Globus pallidus (tissue), 1 donor: ENCODE results near the gene SMG6.
A peak's percentile ranks its signal among the peaks of the same experiment; 100 is the strongest.
"Not testable (repeated sequence)": the region's sequence is repeated elsewhere in the genome, so short reads cannot be mapped to it uniquely, and the experiment has no call there.

Source experiments
- DNase-seq: peaks from one replicate; pipeline ENCODE4 v3.0.0-alpha.2; 2015; ENCODE audit warnings: low spot score

SMG6 gene

GRCh38 chr17:2303204-2304188, at the start of gene SMG6, which contains the start of gene SRR:
TSS of gene SMG6 (minus strand) at chr17:2303785. CDS start at chr17:2303720, 65 bp downstream.
TSS of gene SRR (plus strand) at chr17:2303950. CDS start at chr17:2315561, 11,611 bp downstream.
- DNase-seq, result peak; percentile 86

GRCh38 chr17:2351269-2351668, 47.7 kb upstream of the SMG6 start:
- no peak for DNase-seq

GRCh38 chr17:2347805-2348685, 44.5 kb upstream of the SMG6 start:
- DNase-seq, result peak; percentile 43

DNA sequence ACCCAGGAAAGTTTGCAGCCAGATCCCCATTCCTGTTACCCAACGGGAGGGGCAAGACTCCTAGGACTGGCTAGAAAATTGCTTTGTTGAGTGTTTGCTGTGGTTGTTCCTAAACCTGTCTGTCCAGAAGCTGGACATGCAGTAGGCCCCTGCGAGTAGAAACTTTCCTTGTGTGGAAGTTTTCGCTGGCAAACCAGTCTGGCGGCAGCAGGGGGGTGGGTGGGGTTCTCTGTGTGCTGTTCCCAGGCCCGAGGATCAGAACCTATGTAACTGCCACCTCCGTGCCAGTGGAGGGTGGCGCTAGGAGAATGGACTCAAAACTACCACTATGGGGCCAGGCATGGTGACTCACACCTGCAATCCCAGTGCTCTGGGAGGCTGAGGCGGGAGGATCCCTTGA, 42.9 kb upstream of the SMG6 start:
- DNase-seq, result no peak

GRCh38 chr17:2344528-2344927, 40.9 kb upstream of the SMG6 start:
- no peak for DNase-seq

DNA sequence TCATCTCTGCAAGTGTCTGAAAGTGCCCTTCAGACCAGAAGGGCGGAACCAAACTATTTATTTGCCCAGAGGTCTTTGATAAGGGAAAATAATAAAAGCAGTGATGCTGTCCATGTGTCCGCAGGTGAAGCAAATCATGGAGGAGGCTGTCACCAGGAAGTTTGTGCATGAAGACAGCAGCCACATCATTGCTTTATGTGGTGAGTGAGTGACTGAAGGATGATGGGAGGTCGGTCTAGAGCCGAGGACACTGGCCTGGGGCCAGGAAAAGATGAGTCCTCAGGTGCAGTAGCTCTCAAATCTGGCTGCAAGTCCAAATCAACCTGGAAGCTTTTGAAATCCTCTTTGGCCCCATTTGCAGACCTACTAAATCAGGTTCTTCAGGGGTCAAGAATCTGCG, 39.8 kb upstream of the SMG6 start:
- no peak for DNase-seq

GRCh38 chr17:2338315-2338657, 34.7 kb upstream of the SMG6 start:
- DNase-seq, result no peak

- peak; percentile 50 for DNase-seq
These were observed 34.1 kb upstream of the SMG6 start for GRCh38 chr17:2337544-2338314.

- DNase-seq, result peak; percentile 49
These were observed 33.4 kb upstream of the SMG6 start, which contains the start of gene SGSM2 for GRCh38 chr17:2336852-2337543. TSS of gene SGSM2 (plus strand) at chr17:2337501. CDS start at chr17:2337689, 188 bp downstream.

GRCh38 chr17:2336215-2336851, 32.7 kb upstream of the SMG6 start, which contains the start of gene TSR1:
TSS of gene TSR1 (minus strand) at chr17:2336457. CDS start at chr17:2336427, 30 bp downstream.
- peak; percentile 91 for DNase-seq

DNA sequence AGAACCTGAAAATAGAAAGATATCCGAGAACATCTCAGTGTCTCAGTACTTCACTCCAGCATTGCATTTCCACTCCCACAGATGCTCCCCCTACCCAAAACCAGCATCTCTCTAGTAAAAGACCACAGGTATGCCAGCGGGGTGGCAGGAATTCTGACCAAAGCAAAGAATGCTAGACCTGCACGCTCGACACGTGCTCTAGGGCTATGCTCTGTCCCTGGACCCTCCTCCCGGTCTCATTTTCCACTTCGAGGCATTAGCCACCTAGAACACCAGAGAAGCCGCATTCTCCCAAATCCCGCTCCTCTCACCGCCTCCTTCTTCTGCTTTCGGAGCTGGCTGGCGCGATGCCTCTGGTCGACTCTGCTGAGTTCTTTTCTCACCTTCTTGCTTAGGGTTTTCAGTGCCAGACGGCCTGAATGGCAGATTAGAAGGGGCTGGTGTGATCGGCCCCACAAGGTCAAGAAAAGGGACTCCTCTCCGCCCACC, 32.2 kb upstream of the SMG6 start:
- no peak for DNase-seq

- DNase-seq, result no peak
These were observed 27.7 kb upstream of the SMG6 start for GRCh38 chr17:2331303-2331702.

DNA sequence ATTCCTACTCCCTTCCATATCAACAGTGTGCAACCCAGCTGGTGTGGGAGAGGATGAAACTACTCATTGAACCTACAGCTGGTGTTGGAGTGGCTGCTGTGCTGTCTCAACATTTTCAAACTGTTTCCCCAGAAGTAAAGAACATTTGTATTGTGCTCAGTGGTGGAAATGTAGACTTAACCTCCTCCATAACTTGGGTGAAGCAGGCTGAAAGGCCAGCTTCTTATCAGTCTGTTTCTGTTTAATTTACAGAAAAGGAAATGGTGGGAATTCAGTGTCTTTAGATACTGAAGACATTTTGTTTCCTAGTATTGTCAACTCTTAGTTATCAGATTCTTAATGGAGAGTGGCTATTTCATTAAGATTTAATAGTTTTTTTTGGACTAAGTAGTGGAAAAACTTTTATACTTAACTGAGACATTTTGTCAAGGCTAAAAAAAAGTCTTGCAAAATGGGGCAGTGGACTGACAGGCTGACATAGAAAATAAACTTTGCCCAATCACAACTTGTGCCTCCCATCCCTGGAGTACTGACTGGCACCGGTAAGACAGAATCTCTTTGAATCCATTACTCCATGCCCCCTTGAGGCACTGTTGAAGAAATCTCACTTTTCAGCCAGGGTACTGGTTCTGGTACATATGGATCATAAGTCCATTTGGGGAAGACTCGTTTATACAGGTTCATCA, 20.2 kb upstream of the SMG6 start:
- no peak for DNase-seq

DNA sequence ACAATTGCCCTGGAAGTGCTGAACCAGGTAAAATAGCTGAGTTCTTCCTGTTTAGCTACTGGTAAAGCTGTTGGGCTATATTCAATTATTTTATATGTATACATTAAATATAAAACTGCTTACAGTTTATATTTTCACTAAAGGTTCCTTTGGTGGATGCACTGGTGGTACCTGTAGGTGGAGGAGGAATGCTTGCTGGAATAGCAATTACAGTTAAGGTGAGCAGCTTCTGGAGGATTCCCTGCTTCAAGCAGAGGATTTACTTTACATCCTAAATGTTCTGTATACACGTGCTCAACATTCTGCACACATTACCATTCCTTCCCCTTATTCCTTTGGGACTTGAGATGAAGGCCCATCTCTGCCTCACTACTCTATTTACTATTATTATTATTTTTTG, 17.8 kb upstream of the SMG6 start:
- no peak for DNase-seq

DNA sequence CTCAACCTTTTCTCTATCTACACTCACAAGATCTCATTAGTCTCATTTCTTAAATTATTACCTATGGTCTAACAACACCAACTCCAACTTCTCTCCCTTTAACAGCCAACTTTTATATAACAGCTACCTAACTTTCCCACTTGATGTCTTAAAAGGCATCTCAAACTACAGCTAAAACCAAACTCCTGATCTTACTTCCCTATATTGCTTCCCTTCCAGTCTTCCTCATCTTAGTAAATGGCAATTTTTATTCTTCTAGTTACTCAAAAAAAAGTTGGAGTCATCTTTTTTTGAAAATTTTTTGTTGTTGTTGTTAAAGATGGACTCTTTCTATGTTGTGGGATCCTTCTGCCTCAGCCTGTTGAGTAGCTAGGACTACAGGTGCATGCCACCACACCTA, 15.5 kb upstream of the SMG6 start:
- no peak for DNase-seq

- no peak for DNase-seq
These were observed 14.2 kb upstream of the SMG6 start for GRCh38 chr17:2317796-2318195.

- DNase-seq, result not testable (repeated sequence)
These were observed 13.3 kb upstream of the SMG6 start for GRCh38 chr17:2316916-2317205.

DNA sequence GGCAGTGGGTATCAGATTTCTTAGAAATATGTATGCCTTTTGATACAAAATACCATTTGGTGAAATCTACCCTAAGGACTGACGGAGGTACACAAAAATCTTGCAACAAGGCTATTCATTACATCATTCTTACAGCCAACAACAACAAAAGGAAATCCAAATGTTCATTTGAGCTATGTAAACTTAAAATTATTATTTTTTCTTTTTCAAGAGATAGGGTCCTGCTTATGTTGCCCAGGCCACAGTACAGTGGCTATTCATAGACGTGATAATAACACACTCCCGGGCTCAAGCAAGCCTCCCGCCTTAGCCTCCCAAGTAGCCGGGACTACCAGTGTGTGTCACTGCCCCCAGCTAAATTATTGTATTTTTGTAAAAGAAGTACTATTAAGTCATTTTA, 9.2 kb upstream of the SMG6 start:
- DNase-seq, result no peak

GRCh38 chr17:2309338-2310154, 6.0 kb upstream of the SMG6 start:
- no peak for DNase-seq
